Omental fat pad (tissue), 4 donors: ENCODE measurements around the gene RTN1. TPM values are rescaled to one million over a fixed set of nuclear protein-coding genes. Genes with fewer than 3 reads are reported as not detected.
A peak's percentile ranks its signal among the peaks of the same experiment; 100 is the strongest.

Experiments
- ATAC-seq: fragments of 150-250 bp; one replicate; pipeline ENCODE4 v1.9.1; 2016; ENCODE audit warnings: mild to moderate bottlenecking, moderate library complexity; ENCODE audit not compliant: low FRiP score
- DNase-seq: peaks from one replicate; pipeline ENCODE4 v3.0.0-alpha.2; 2019; ENCODE audit warnings: low spot score
- CTCF ChIP-seq, 3 donors: fragments of 450-650 bp; IDR thresholded peaks; one replicate each; pipeline ENCODE4 v1.5.1; 2016 to 2017; ENCODE audit warnings: antibody characterized with exemption in 3 of 3, mild to moderate bottlenecking in 3 of 3, moderate library complexity in 2 of 3
- total RNA-seq, 4 donors: library from RNA; depleted of rRNA; stranded (reverse); fragments of >200 nt; gene quantifications; one replicate each; pipeline ENCODE4 v1.1.0, GENCODE V29; 2016

RTN1 gene
- total RNA-seq, 4 donors from 2014 or later: 12.0 to 50.0 (median 20.6) TPM

DNA sequence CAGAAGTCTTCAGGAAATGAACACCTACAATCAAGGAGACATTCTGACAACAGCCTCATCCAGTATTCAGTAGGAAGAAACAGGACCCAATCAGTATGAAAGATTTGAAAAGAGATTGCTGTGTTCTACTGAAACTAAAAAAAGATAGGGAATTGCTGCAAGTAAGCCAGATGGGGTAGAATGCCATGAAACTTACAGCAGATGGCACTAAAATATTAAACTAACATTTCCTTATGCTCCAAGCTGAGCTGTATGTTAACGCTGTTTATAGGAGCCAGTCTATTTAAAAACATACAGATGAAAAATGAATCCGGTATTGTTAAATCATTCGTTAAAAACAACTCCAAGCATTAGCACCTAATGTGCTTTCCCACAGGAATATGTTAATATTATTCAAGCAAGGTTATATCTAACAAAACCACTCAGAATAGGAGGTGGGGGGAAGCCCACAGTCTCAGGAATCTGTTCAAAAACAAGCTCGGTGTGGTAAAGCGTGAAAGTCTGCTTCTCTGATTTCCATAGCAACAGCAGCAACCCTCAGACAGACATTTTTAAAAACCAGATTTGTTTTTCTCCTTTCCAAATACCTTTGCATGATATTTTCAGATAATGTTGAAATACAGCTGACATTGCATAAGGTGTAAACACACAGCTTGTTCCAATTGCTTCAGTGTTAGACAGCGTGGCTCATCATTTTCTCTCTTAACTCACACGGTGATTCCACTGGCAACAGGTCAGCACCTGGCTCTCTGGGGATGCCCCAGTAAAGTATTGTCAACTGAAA, 162.6 kb downstream of the RTN1 start:
- DNase-seq (no peak), ATAC-seq (peak; percentile 83)
- no peak for TF ChIP-seq CTCF (IDR thresholded peaks at IDR 0.05)

DNA sequence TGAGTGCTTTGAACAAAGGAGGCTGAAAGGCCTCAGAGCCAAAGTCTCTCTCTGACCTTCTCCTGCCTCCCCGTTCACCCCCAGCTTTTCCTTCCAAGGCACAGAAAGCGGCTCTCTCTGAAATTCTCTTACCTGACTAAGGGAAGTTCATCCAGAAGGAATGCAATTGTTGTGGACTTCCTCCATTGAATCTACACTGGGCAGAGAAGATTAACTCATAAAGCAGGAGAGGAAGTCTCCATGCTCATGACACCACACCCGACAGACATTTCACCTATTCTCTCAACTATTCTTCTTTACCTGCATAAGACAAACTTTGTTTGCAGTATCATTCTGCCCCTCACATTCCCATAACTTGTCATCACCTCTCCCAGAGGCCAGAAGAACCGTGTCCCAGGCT, 164.7 kb downstream of the RTN1 start:
- no peak for ATAC-seq
- TF ChIP-seq CTCF (IDR thresholded peaks at IDR 0.05): no peak
- no peak for DNase-seq

- DNase-seq (no peak), ATAC-seq (no peak)
- TF ChIP-seq CTCF (IDR thresholded peaks at IDR 0.05): no peak
Observed at GRCh38 chr14:59705245-59705644, 165.3 kb downstream of the RTN1 start.

- no peak for TF ChIP-seq CTCF (IDR thresholded peaks at IDR 0.05)
- no peak for DNase-seq
- ATAC-seq: no peak
Observed at GRCh38 chr14:59704054-59704645, 166.4 kb downstream of the RTN1 start.

- DNase-seq (no peak), ATAC-seq (no peak)
- TF ChIP-seq CTCF (IDR thresholded peaks at IDR 0.05): no peak
Observed at GRCh38 chr14:59699442-59699841, 171.1 kb downstream of the RTN1 start.

GRCh38 chr14:59698793-59699192, 171.8 kb downstream of the RTN1 start:
- TF ChIP-seq CTCF (IDR thresholded peaks at IDR 0.05): no peak

DNA sequence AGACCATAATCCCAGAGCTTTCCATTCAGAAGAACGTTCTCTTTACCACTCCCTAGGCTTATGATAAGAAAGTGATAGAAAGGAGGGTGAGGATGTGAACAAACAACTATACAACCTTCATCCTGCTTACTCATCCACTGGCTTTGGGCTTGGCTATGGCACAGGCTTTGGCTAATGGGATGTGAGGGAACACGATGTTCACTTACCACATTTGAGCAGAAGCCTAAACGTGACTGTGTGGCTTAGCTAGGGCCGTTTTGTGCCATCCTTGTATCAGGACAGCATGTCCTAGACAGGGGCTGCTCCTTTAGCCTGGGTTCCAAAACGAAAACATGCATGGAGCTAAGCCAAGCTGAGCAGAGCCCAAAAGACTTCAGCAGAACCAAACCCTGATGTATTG, 175.4 kb downstream of the RTN1 start:
- DNase-seq: no peak
- no peak for TF ChIP-seq CTCF (IDR thresholded peaks at IDR 0.05)
- ATAC-seq: peak; percentile 14

More at GRCh38 chr14:59698793-59699192, 171.8 kb downstream of the RTN1 start:
- no peak for DNase-seq
- no peak for ATAC-seq
